HUDEP-2 (cell line): ENCODE measurements around the gene ZNF462.

Source experiments
- DNase-seq, 76 experiments: peaks; one replicate each; lab custom pipeline; 2025; ENCODE audit not compliant: unreplicated experiment in 76 of 76; lab: John Stamatoyannopoulos, UW

The ZNF462 gene

DNA sequence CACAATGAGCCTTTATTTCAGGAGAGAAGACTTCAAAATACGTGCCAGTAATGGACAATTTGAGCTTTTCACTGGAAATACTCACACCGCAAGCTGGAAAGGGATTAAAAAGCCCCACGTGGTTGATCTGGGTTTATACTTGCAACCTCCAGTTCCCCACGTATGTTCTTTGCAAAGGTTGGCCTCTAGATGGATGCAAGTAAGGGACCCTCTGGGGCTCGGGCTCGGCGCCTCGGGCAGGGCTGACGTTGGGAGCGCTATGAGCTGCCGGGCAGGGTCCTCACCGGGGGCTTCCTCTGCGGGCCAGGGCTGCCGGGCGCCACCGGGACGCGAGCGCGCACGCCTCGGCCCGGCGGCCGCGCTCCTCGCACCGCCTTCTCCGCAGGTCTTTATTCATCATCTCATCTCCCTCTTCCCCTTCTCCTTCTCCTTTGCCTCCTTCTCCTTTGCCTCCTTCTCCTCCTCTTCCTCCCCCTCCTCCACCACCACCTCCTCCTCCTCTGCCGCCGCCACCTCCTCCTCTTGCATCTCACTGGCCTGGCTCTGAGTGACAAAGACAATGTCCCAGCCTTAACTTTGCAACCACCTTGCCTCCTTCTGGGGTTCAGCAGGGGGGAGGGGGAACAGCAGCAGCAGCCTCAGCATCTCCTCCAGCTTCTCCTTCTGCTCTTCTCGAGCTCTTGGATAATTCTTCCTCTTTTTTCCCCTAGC is 701 bp upstream of the ZNF462 start:
- no peak for DNase-seq

DNA sequence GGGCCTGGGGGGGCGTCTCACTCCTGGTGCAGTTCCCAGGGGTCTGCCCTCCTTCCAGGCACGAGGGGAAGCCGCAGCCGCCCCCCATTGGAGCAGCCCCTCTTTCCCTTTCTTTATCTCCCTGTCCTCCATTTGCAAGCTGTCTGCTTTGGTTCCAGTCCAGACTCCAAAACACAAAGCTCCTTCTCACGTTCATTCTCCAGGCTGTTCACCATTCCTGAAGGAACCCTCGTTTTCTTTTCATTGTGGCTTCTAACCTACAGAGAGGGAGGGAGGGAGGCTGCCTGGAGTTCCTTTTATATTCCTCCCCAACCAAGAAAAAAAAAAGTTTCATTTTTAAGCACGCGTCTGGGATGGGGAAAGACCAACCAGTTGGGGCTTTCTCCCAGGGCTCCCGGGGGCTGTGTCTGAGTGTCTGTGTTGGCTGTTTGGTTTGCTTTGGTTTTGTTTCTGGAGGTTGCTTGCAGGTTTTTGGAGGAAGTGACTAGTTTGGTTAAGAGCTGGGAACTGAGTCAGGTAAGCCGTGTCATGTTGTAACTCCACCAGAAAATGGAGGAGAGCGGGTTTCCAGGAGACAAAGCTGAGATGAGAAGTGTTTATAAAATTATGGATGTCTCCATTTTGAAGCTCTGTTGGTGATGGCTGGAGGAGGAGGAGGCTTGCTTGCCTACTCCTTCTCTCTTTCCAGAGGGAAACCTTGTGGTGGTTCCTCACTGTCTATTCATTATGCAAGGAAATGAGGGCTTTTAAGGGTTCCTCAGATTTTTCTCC is 1.6 kb downstream of the ZNF462 start:
- no peak for DNase-seq

- DNase-seq: no peak
Measured at GRCh38 chr9:106866243-106866642, 3.3 kb downstream of the ZNF462 start.

DNA sequence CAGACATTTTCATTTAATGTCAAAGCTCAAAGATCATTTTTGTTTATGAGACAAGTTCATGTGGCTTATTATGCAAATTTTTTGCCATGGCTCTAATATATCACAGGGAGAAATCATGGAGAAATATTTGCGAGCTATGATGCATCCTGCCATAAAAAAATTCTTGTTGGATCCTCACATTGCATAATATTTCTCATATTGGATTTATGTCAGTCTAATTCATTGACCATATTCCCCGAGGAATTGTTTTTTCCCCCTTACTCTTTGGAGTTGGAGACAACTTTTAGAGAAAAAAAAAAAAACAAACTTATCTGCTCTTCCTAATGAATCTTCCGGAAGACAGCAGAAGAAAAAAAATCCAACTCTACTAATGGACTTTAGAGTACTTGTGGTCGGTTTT is 4.3 kb downstream of the ZNF462 start:
- DNase-seq: no peak

GRCh38 chr9:106868087-106868486 is 5.1 kb downstream of the ZNF462 start:
- no peak for DNase-seq

GRCh38 chr9:106868565-106868964 is 5.6 kb downstream of the ZNF462 start:
- DNase-seq: no peak

- DNase-seq: no peak
Measured at GRCh38 chr9:106869028-106869427, 6.1 kb downstream of the ZNF462 start.

DNA sequence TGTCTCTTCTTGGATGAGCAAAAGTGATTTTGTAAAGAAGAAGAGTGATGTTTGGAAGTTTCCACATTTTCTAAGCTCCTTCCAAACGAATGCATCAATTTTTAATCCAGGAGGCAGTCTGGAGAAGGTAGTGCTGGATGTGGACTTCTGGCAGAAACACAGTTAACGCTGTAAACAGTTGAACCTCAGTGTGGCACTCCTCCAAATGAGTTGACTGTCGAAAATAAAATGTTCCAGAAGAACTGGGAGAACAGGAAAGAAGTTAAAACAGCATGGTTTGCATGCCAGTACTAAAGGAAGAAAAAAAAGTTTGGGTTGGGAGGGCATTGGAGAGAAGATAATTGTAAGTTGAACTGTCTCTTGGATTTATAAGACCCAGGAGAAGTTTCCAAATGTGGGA is 6.5 kb downstream of the ZNF462 start:
- no peak for DNase-seq

GRCh38 chr9:106872641-106873040 is 9.7 kb downstream of the ZNF462 start:
- DNase-seq: no peak

GRCh38 chr9:106874031-106874430 is 11.1 kb downstream of the ZNF462 start:
- no peak for DNase-seq

DNA sequence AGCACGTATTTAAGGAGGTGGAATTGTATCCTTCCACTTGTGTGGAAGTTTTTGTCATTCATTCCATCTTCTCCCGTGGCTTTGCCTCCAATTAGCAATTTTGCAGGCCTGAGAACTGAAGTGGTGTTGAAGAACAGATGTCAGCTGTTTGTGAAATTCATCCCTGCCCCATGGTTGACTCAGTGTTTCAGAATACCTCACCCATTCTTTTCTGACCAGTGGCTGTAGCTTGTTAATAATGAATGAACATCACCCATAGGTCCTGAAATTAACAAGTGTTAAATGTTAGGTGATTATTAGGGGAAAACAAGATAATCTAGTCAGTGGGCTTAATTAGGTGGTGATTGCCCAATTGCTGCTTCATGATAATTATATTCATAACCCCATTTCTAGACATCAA is 11.7 kb downstream of the ZNF462 start:
- DNase-seq: no peak

DNA sequence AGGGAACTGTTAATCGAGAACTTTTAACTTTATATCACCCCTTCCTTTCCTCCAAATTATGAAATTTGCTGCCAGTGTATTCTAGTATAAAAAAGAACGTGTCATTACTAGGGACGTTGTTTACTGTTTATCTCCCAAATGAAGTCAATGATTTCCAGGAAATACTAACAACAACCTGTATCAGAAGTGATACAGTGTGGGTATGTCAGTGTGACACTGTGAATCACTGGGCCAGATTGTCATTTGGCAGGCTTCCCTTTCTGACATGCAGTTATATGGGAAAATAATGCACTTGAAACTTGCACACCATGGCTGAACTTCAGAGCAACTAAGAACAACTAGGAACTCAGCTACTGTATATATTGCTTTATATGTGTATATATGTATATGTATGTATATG is 12.6 kb downstream of the ZNF462 start:
- DNase-seq: no peak

DNA sequence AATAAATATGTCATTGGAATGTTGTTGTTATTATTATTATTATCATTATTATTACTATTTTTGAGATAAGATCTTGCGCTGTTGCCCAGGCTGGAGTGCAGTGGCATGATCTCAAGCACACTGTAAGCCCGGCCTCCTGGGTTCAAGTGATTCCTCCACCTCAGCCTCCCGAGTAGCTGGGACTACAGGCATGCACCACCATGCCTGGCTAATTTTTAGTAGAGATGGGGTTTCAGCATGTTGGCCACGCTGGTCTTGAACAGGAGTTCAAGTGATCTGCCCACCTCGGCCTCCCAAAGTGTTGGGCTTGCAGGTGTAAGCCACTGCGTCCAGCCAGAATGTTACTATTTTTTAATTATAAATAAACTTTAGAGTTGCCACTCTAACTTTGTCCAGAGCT is 14.4 kb downstream of the ZNF462 start:
- no peak for DNase-seq

DNA sequence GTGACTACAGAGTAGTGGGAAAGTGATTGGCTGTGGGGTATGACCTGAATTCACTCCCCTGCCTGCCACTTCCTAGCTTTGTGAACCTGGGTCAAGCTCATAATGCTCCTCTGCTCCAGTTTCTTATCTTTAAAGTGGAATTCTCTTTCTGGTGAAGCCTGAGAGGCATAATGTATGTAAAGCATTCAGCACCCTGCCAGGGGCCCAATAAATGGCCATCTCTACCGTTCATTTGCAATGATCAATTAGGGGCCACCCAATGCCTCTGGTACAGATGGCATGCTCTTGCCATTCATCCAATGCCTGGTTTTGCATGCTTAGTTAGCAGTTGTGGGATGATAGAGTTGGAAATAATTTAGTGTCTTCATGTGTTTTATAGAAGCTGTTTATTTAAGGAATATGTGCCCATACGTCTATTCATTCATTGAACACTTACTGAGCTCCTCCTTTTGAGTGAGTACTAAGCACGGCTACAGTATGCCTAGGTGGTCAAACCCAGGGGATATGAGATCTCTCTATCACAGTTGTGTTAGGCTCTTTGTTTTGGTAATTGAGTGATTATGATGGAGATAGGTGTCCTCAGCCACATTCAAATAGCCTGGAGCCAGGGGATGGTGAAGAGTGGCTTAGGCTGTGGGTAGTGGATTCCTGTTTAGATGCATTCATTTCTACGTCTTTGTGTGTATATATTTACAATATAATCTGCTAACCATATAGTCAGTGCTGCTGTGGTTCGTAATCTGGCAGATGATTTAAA is 15.3 kb downstream of the ZNF462 start:
- no peak for DNase-seq

DNA sequence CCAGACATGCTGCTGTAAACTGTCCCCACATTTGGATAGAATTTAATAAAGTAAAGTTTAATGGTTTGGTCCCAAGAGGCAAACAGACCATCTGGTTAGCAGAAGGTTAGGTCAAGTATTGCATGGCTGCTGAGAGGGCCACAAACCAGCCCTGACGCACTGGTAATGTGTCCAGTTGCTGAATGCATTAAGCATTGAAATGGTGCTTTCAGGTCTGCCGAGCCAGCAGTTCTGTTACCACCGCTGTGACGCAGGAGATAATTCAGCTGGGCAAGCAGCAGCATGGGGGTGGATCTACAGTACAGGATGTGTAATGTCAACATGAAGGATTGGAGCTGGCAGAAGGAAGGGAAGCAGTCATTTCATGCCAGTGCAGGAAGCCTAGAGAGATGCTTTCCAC is 16.0 kb downstream of the ZNF462 start:
- DNase-seq: no peak

- DNase-seq: no peak
Measured at GRCh38 chr9:106879439-106879882, 16.5 kb downstream of the ZNF462 start.

DNA sequence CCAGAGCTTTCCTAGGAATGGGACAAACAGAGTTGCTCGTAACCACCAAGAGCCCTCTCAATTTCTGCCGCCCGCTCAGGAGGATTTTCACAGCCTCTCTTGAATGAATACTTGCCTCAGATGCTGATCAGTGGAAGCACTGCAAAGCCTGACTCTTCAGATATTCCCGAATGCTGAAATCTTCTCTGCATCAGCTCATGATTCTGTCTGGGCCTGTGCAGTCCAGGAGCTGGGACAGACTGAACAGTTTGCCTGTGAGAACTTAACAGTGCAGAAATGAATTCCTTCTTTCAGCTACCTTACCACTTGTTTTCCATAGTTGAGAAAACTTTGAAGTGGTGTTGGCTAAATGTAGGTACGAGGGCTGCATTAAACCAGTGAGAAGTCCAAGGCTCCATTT is 17.1 kb downstream of the ZNF462 start:
- DNase-seq: no peak

- no peak for DNase-seq
Measured at GRCh38 chr9:106880863-106881262, 17.9 kb downstream of the ZNF462 start.

GRCh38 chr9:106883030-106883429 is 20.1 kb downstream of the ZNF462 start:
- DNase-seq: no peak

- DNase-seq: no peak
Measured at GRCh38 chr9:106883626-106884190, 20.7 kb downstream of the ZNF462 start.

GRCh38 chr9:106885451-106885850 is 22.5 kb downstream of the ZNF462 start:
- no peak for DNase-seq
